ENCODE measurements around the gene TSPAN18.

Gene TSPAN18

GRCh38 chr11:44941259-44942021 is 214.7 kb downstream of the TSPAN18 start:
- no peak for DNase-seq (ENCODE audit: low read depth in 2 of 2)

- DNase-seq (ENCODE audit: low read depth in 2 of 2) = no peak
Observed at GRCh38 chr11:44942029-44942955, 215.5 kb downstream of the TSPAN18 start.

- DNase-seq (ENCODE audit: low read depth in 2 of 2) = peak; percentile 13 to 23
Observed at GRCh38 chr11:44943118-44943517, 216.4 kb downstream of the TSPAN18 start.

GRCh38 chr11:44943696-44944095 is 216.9 kb downstream of the TSPAN18 start:
- no peak for DNase-seq (ENCODE audit: low read depth in 2 of 2)

- DNase-seq (ENCODE audit: low read depth in 2 of 2) = no peak
Observed at GRCh38 chr11:44944181-44944852, 217.6 kb downstream of the TSPAN18 start.

- no peak for DNase-seq (ENCODE audit: low read depth in 2 of 2)
Observed at GRCh38 chr11:44944853-44945235, 218.1 kb downstream of the TSPAN18 start.

GRCh38 chr11:44945666-44946065 is 218.9 kb downstream of the TSPAN18 start:
- no peak for DNase-seq (ENCODE audit: low read depth in 2 of 2)

- DNase-seq (ENCODE audit: low read depth in 2 of 2) = no peak
Observed at GRCh38 chr11:44946263-44946662, 219.5 kb downstream of the TSPAN18 start.

GRCh38 chr11:44947114-44947513 is 220.4 kb downstream of the TSPAN18 start:
- no peak for DNase-seq (ENCODE audit: low read depth in 2 of 2)

GRCh38 chr11:44948155-44948554 is 221.4 kb downstream of the TSPAN18 start:
- DNase-seq (ENCODE audit: low read depth in 2 of 2) = no peak

- peak in 1 of 2 donors; percentile 14 for DNase-seq (ENCODE audit: low read depth in 2 of 2)
Observed at GRCh38 chr11:44949160-44950030, 222.6 kb downstream of the TSPAN18 start.

- peak; percentile 23 to 25 for DNase-seq (ENCODE audit: low read depth in 2 of 2)
Observed at GRCh38 chr11:44950031-44950624, 223.4 kb downstream of the TSPAN18 start.

GRCh38 chr11:44950625-44951476 is 224.1 kb downstream of the TSPAN18 start, which contains the start of gene TP53I11:
TSS of gene TP53I11 (minus strand) at chr11:44950883. CDS start at chr11:44938335, 12,548 bp downstream.
- peak; percentile 64 to 67 for DNase-seq (ENCODE audit: low read depth in 2 of 2)

GRCh38 chr11:44952082-44952481 is 225.3 kb downstream of the TSPAN18 start:
- DNase-seq (ENCODE audit: low read depth in 2 of 2) = no peak

GRCh38 chr11:44952500-44953260 is 225.9 kb downstream of the TSPAN18 start:
- no peak for DNase-seq (ENCODE audit: low read depth in 2 of 2)

GRCh38 chr11:44954051-44954906 is 227.5 kb downstream of the TSPAN18 start:
- DNase-seq (ENCODE audit: low read depth in 2 of 2) = no peak

- no peak for DNase-seq (ENCODE audit: low read depth in 2 of 2)
Observed at GRCh38 chr11:44955015-44955738, 228.4 kb downstream of the TSPAN18 start.
